ENCODE data around the gene CC2D2B. TPM values are rescaled to one million over a fixed set of nuclear protein-coding genes. Genes with fewer than 3 reads are reported as not detected.

Gene CC2D2B
- total RNA-seq = 1 to 10 TPM in 3 of 7 donors, under 1 TPM in 4; 0.43 to 1.8 (median 0.92) TPM
- 1 to 10 TPM in 1 of 2 donors, under 1 TPM in 1; 0.35 to 1.9 TPM for polyA plus RNA-seq
- long read RNA-seq, donor 1, partial matches to known transcripts = 0 of 1 reads
- long read RNA-seq, donor 1, other reads (novel, unspliced or antisense) = 1 of 1 reads
- long read RNA-seq, donor 2 = 0 reads
- long read RNA-seq, donor 3 = 0 reads

GRCh38 chr10:95907456-95908253, at the start of gene CC2D2B:
TSS of gene CC2D2B (plus strand) at chr10:95907975. CDS start at chr10:95911324, 3,349 bp downstream.
- H3K36me3 ChIP-seq = no peaks in the 10 kb centered on the region
- TF ChIP-seq EP300 (IDR thresholded peaks at IDR 0.05) (no peak), POLR2A (IDR thresholded peaks at IDR 0.05) (no peak), CTCF (IDR thresholded peaks at IDR 0.05) (no peak)
- peak; percentile 75 to 86 (median 82) for DNase-seq
- intact Hi-C loops (cut with DNase I) = no loop called here
- peak within 1 kb of the TSS; percentile 50 for H3K4me3 ChIP-seq
- H3K4me1 ChIP-seq (ENCODE audit: insufficient read depth) = peaks cover 2% of the 10 kb centered on the region
- 0 to 1% (median 0%) methylated on average over 56 to 69 of the region's 69 CpGs for WGBS, 3 donors
- no peaks in the 10 kb centered on the region for H3K9me3 ChIP-seq
- peak within 1 kb of the TSS; percentile 85 for H3K27ac ChIP-seq
- H3K27me3 ChIP-seq = no peaks in the 10 kb centered on the region

GRCh38 chr10:95860166-95860940, 47.4 kb upstream of the CC2D2B start:
- Histone ChIP-seq H3K9me3 (no peaks in the 10 kb centered on the region), H3K27ac (no peak overlapping the region), H3K4me3 (no peak overlapping the region), H3K4me1 (ENCODE audit: insufficient read depth) (no peaks in the 10 kb centered on the region), H3K36me3 (no peaks in the 10 kb centered on the region), H3K27me3 (no peaks in the 10 kb centered on the region)
- intact Hi-C loops (cut with DNase I) = no loop called here
- WGBS, 3 donors = 76 to 85% (median 79%) methylated on average over 3 of the region's 3 CpGs
- DNase-seq = no peak
- TF ChIP-seq EP300 (IDR thresholded peaks at IDR 0.05) (no peak), CTCF (IDR thresholded peaks at IDR 0.05) (no peak), POLR2A (IDR thresholded peaks at IDR 0.05) (no peak)

GRCh38 chr10:95861386-95861785, 46.4 kb upstream of the CC2D2B start:
- Histone ChIP-seq H3K9me3 (no peaks in the 10 kb centered on the region), H3K27ac (no peak overlapping the region), H3K27me3 (no peaks in the 10 kb centered on the region), H3K4me1 (ENCODE audit: insufficient read depth) (no peaks in the 10 kb centered on the region), H3K36me3 (no peaks in the 10 kb centered on the region), H3K4me3 (no peak overlapping the region)
- TF ChIP-seq POLR2A (IDR thresholded peaks at IDR 0.05) (no peak), CTCF (IDR thresholded peaks at IDR 0.05) (no peak), EP300 (IDR thresholded peaks at IDR 0.05) (no peak)
- 72 to 91% (median 80%) methylated on average over 2 of the region's 2 CpGs for WGBS, 3 donors
- DNase-seq = no peak
- intact Hi-C loops (cut with DNase I) = no loop called here
